Keratinocyte (primary cell): Measurements from ENCODE around the gene HORMAD1. TPM values are rescaled to one million over a fixed set of nuclear protein-coding genes. Genes with fewer than 3 reads are reported as not detected.

Experiments
- DNase-seq: peaks from one replicate; pipeline ENCODE4 v3.0.0-alpha.2; 2011; ENCODE audit warnings: low read depth, missing footprints, low spot score
- FAIRE-seq: peaks from 2 replicates; lab custom pipeline; 2011; peaks lifted over from hg19 to GRCh38; lab: Jason Lieb, UNC
- H2AFZ ChIP-seq: 2 replicates; pipeline ENCODE4 v1.6.0; 2012; ENCODE audit warnings: low read length, control low read depth, inconsistent platforms; ENCODE audit not compliant: control insufficient read depth
- H3K27ac ChIP-seq: 2 replicates; pipeline ENCODE4 v1.5.1; 2011; ENCODE audit warnings: low read length; ENCODE audit not compliant: control insufficient read depth, insufficient read depth
- H3K27me3 ChIP-seq: 3 replicates; pipeline ENCODE4 v1.6.0; 2011; ENCODE audit warnings: low read length; ENCODE audit not compliant: control insufficient read depth, insufficient read depth; ENCODE audit errors: extremely low read depth
- H3K36me3 ChIP-seq, 2 experiments: 2 replicates in 1 of 2; 3 replicates in 1 of 2; pipeline ENCODE4 v1.5.1; 2011; ENCODE audit warnings: low read length in 2 of 2, mild to moderate bottlenecking in 1 of 2; ENCODE audit not compliant: control insufficient read depth in 2 of 2, insufficient read depth in 2 of 2; ENCODE audit errors: extremely low read depth in 1 of 2
- H3K4me1 ChIP-seq: 3 replicates; pipeline ENCODE4 v1.5.1; 2011; ENCODE audit warnings: low read length; ENCODE audit not compliant: control insufficient read depth, insufficient read depth; ENCODE audit errors: extremely low read depth
- H3K4me2 ChIP-seq: 3 replicates; pipeline ENCODE4 v1.6.0; 2011; ENCODE audit warnings: low read depth, low read length; ENCODE audit not compliant: control insufficient read depth, insufficient read depth; ENCODE audit errors: extremely low read depth
- H3K4me3 ChIP-seq, 3 experiments: fragments of 200-600 bp in 1 of 3; sonication (generic) in 1 of 3; 2 replicates in 2 of 3; 3 replicates in 1 of 3; pipeline ENCODE4 v1.5.1; 2011 to 2016; ENCODE audit warnings: low read length in 3 of 3, mild to moderate bottlenecking in 3 of 3, control low read depth in 2 of 3, inconsistent platforms in 1 of 3, low read depth in 1 of 3, mixed read lengths in 1 of 3, mixed run types in 1 of 3, moderate library complexity in 1 of 3; ENCODE audit not compliant: control insufficient read depth in 2 of 3, insufficient read depth in 2 of 3; ENCODE audit errors: extremely low read depth in 1 of 3
- H3K79me2 ChIP-seq: 2 replicates; pipeline ENCODE4 v1.6.0; 2012; ENCODE audit warnings: low read length; ENCODE audit not compliant: control insufficient read depth, insufficient read depth
- H3K9ac ChIP-seq: 3 replicates; pipeline ENCODE4 v1.6.0; 2011; ENCODE audit warnings: low read length; ENCODE audit not compliant: control insufficient read depth, insufficient read depth; ENCODE audit errors: extremely low read depth
- H3K9me1 ChIP-seq: 3 replicates; pipeline ENCODE4 v1.6.0; 2011; ENCODE audit warnings: low read length; ENCODE audit not compliant: control insufficient read depth, insufficient read depth; ENCODE audit errors: extremely low read depth
- H3K9me3 ChIP-seq: 2 replicates; pipeline ENCODE4 v1.5.1; 2012; ENCODE audit warnings: low read depth, low read length; ENCODE audit not compliant: control insufficient read depth
- H4K20me1 ChIP-seq: 3 replicates; pipeline ENCODE4 v1.6.0; 2011; ENCODE audit warnings: low read length; ENCODE audit not compliant: control insufficient read depth, insufficient read depth; ENCODE audit errors: extremely low read depth
- EZH2 ChIP-seq: IDR thresholded peaks from one replicate; pipeline ENCODE4 v1.6.1; 2012; ENCODE audit warnings: inconsistent platforms, mild to moderate bottlenecking, low read length, moderate library complexity
- dilution Hi-C: fragments of 300-500 bp; cut with MboI; formaldehyde crosslinking; loops from one replicate; pipeline ENCODE4 v1.7.0; 2020; ENCODE audit warnings: low sequenced_read_pairs; ENCODE audit not compliant: extremely low pct_ligation_motif_present
- polyA plus RNA-seq, 5 experiments: library from polyadenylated mRNA; depleted of rRNA in 3 of 5; stranded (reverse) in 3 of 5; stranded (forward) in 1 of 5; unstranded in 1 of 5; fragments of >200 nt; gene quantifications; 1 replicate in 1 of 5; 2 replicates in 3 of 5; 3 replicates in 1 of 5; pipeline versions ENCODE4 v1.2.1 to v1.2.3, GENCODE V29; 2011 to 2012; ENCODE audit warnings: missing spikeins in 2 of 5, low read depth in 1 of 5, low replicate concordance in 1 of 5
- TF ChIP-seq, protein P1 (sequence below), 3 experiments: IDR thresholded peaks in 1 of 3; conservative IDR thresholded peaks in 1 of 3; optimal IDR thresholded peaks in 1 of 3; 2 replicates in 2 of 3; 3 replicates in 1 of 3; pipeline versions ENCODE3 to v1.5.1; 2011; ENCODE audit warnings: low read length in 3 of 3, mild to moderate bottlenecking in 3 of 3, moderate library complexity in 2 of 3, control low read depth in 1 of 3, inconsistent platforms in 1 of 3; ENCODE audit not compliant: insufficient read depth in 2 of 3; ENCODE audit errors: extremely low read depth in 1 of 3

HORMAD1 gene
- polyA plus RNA-seq, 1 donor (not counting 4 experiments of a cell fraction or from before 2014, with no cell fraction given), result 3.3 TPM

DNA sequence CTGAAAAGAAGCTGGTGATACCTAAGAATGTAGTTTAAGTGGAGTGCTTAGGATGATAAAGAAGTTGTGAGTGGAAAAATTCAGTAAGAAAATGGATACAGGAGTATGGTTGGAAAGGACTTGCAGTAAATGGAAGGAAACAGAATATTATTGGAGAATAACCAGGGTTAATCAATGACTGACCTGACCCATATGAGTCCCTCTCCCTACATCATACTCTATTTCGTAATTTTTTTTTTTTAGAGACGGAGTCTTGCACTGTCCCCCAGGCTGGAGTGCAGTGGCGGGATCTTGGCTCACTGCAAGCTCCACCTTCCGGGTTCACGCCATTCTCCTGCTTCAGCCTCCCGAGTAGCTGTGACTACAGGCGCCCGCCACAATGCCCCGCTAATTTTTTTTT, 57.9 kb downstream of the HORMAD1 start:
- TF ChIP-seq, protein P1, sequence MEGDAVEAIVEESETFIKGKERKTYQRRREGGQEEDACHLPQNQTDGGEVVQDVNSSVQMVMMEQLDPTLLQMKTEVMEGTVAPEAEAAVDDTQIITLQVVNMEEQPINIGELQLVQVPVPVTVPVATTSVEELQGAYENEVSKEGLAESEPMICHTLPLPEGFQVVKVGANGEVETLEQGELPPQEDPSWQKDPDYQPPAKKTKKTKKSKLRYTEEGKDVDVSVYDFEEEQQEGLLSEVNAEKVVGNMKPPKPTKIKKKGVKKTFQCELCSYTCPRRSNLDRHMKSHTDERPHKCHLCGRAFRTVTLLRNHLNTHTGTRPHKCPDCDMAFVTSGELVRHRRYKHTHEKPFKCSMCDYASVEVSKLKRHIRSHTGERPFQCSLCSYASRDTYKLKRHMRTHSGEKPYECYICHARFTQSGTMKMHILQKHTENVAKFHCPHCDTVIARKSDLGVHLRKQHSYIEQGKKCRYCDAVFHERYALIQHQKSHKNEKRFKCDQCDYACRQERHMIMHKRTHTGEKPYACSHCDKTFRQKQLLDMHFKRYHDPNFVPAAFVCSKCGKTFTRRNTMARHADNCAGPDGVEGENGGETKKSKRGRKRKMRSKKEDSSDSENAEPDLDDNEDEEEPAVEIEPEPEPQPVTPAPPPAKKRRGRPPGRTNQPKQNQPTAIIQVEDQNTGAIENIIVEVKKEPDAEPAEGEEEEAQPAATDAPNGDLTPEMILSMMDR (optimal IDR thresholded peaks at IDR 0.05 in 1 of 3, IDR thresholded peaks at IDR 0.05 in 1 of 3, conservative IDR thresholded peaks at IDR 0.05 in 1 of 3; ENCODE audit: extremely low read depth in 1 of 3, insufficient read depth in 2 of 3, low read length in 3 of 3), result no peak
- TF ChIP-seq EZH2, result no peak
- Histone ChIP-seq H3K27me3 (no peaks in the 10 kb centered on the region), H2AFZ (no peak overlapping the region), H3K4me3 (no peak overlapping the region), H3K27ac (no peak overlapping the region), H3K4me1 (peaks cover 14% of the 10 kb centered on the region), H3K9me1 (no peaks in the 10 kb centered on the region), H4K20me1 (no peaks in the 10 kb centered on the region), H3K4me2 (no peak overlapping the region), H3K79me2 (no peaks in the 10 kb centered on the region), H3K9ac (no peak overlapping the region), H3K9me3 (peaks cover 2% of the 10 kb centered on the region), H3K36me3 (peaks cover 4 to 13% of the 10 kb centered on the region in 2 experiments)
- FAIRE-seq (no peak), DNase-seq (no peak)
- dilution Hi-C loops, result no loop called here

DNA sequence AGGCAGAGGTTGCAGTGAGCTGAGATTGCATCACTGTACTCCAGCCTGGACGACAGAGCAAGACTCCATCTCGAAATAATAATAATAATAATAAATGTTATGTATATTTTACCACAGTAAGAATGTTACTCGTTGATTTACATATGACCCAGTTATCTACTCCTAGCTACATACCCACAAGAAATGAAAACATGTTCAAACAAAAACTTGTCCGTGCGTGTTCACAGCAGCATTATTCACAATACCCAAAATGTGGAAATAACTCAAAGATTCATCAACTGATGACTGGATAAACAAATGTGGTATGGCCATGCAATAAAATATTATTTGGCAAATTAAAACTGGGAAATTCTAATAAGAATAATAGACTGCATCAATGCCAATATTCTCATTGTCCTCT, 59.5 kb downstream of the HORMAD1 start:
- H3K4me1 ChIP-seq, result peaks cover 14% of the 10 kb centered on the region
- no peaks in the 10 kb centered on the region for H3K9me1 ChIP-seq
- TF ChIP-seq, protein P1 (optimal IDR thresholded peaks at IDR 0.05 in 1 of 3, IDR thresholded peaks at IDR 0.05 in 1 of 3, conservative IDR thresholded peaks at IDR 0.05 in 1 of 3; ENCODE audit: extremely low read depth in 1 of 3, insufficient read depth in 2 of 3, low read length in 3 of 3), result no peak
- no peak for TF ChIP-seq EZH2
- no peaks in the 10 kb centered on the region for H4K20me1 ChIP-seq
- H3K4me3 ChIP-seq, result no peak overlapping the region
- dilution Hi-C loops, result no loop called here
- H3K27ac ChIP-seq, result peak overlapping the region; percentile 73
- no peak overlapping the region for H3K4me2 ChIP-seq
- H3K79me2 ChIP-seq, result no peaks in the 10 kb centered on the region
- peak; percentile 28 for DNase-seq
- H3K9me3 ChIP-seq, result peaks cover 2% of the 10 kb centered on the region
- peaks cover 4 to 13% of the 10 kb centered on the region in 2 experiments for H3K36me3 ChIP-seq
- H3K27me3 ChIP-seq, result no peaks in the 10 kb centered on the region
- H3K9ac ChIP-seq, result no peak overlapping the region
- peak; percentile 23 for FAIRE-seq
- no peak overlapping the region for H2AFZ ChIP-seq
